Testis (tissue), 2 donors: ENCODE measurements around the gene APEX1.

ENCODE experiments used
- POLR2A ChIP-seq: fragments of 450-650 bp; IDR thresholded peaks from one replicate; pipeline ENCODE4 v1.6.1; 2017; ENCODE audit warnings: antibody characterized with exemption, mild to moderate bottlenecking, moderate library complexity
- TF ChIP-seq, protein P1 (sequence below), 3 experiments: fragments of 450-650 bp in 2 of 3; fragments of 200-600 bp in 1 of 3; sonication (generic) in 1 of 3; IDR thresholded peaks; one replicate each; pipeline ENCODE4 v1.5.1; 2016 to 2019; ENCODE audit warnings: antibody characterized with exemption in 3 of 3, mild to moderate bottlenecking in 2 of 3, moderate library complexity in 1 of 3

DNA sequence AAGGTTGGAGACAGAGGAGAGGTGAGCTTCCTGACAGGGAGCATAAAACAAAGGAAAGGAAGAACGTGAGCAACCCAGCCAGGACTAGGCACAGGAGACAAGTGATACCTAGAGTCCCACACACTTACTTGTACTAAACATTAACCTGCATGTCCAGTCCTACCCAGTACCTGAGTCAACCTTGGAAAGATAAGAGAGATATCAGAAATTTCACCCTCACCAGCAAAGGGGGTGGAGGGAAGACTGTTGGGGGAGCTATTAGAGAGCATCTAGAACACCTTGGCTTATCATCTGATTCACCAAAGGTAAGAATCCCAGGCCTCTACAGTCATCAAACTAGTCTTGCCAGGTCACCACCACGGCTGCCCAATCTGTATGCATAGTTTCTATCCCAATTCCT lies 30.2 kb upstream of the APEX1 start:
- TF ChIP-seq, protein P1, sequence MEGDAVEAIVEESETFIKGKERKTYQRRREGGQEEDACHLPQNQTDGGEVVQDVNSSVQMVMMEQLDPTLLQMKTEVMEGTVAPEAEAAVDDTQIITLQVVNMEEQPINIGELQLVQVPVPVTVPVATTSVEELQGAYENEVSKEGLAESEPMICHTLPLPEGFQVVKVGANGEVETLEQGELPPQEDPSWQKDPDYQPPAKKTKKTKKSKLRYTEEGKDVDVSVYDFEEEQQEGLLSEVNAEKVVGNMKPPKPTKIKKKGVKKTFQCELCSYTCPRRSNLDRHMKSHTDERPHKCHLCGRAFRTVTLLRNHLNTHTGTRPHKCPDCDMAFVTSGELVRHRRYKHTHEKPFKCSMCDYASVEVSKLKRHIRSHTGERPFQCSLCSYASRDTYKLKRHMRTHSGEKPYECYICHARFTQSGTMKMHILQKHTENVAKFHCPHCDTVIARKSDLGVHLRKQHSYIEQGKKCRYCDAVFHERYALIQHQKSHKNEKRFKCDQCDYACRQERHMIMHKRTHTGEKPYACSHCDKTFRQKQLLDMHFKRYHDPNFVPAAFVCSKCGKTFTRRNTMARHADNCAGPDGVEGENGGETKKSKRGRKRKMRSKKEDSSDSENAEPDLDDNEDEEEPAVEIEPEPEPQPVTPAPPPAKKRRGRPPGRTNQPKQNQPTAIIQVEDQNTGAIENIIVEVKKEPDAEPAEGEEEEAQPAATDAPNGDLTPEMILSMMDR (IDR thresholded peaks at IDR 0.05) = no peak
- no peak for TF ChIP-seq POLR2A
